Esophagus squamous epithelium (tissue), 5 donors: ENCODE data around the gene ARHGAP25. TPM values are rescaled to one million over a fixed set of nuclear protein-coding genes. Genes with fewer than 3 reads are reported as not detected.

ENCODE experiments used
- DNase-seq: peaks from one replicate; lab custom pipeline; 2025; lab: John Stamatoyannopoulos, UW
- H3K27ac ChIP-seq, 4 donors: fragments of 200-600 bp; sonication (generic); one replicate each; pipeline ENCODE4 v1.5.1; 2016 to 2019; ENCODE audit warnings: mild to moderate bottlenecking in 1 of 4
- H3K27me3 ChIP-seq, 4 donors: fragments of 200-600 bp; sonication (generic); 1 replicate in 3 of 4; 2 replicates in 1 of 4; pipeline versions ENCODE4 v1.5.1 to v1.6.0; 2017 to 2021; ENCODE audit warnings: antibody characterized with exemption in 1 of 4
- H3K36me3 ChIP-seq, 3 donors: fragments of 200-600 bp; sonication (generic); one replicate each; pipeline ENCODE4 v1.5.1; 2016 to 2019
- H3K4me1 ChIP-seq, 3 donors: fragments of 200-600 bp; sonication (generic); one replicate each; pipeline ENCODE4 v1.5.1; 2017 to 2019
- H3K4me3 ChIP-seq, 4 donors: fragments of 200-600 bp; sonication (generic); 1 replicate in 3 of 4; 2 replicates in 1 of 4; pipeline ENCODE4 v1.5.1; 2016 to 2019; ENCODE audit warnings: mild to moderate bottlenecking in 2 of 4, moderate library complexity in 1 of 4
- H3K9me3 ChIP-seq, 3 donors: fragments of 200-600 bp; sonication (generic); one replicate each; pipeline ENCODE4 v1.5.1; 2016 to 2019
- POLR2A ChIP-seq, 4 donors: fragments of 450-650 bp; IDR thresholded peaks; one replicate each; pipeline ENCODE4 v1.6.1; 2017; ENCODE audit warnings: antibody characterized with exemption in 4 of 4, mild to moderate bottlenecking in 4 of 4, moderate library complexity in 3 of 4
- WGBS, 2 donors: methylation state at CpG; one replicate each; pipeline ENCODE4 v1.1.5; 2018; 5-methylcytosine and 5-hydroxymethylcytosine counted together
- intact Hi-C: fragments of 100-400 bp; cut with DNase I; formaldehyde crosslinking; loops from one replicate; pipeline ENCODE4 v1.15.0; 2022
- total RNA-seq, 4 donors: library from RNA; depleted of rRNA; stranded (reverse); fragments of >200 nt; gene quantifications; one replicate each; pipeline ENCODE4 v1.1.0, GENCODE V29; 2016
- TF ChIP-seq, protein P1 (sequence below), 6 experiments: fragments of 450-650 bp in 4 of 6; fragments of 200-600 bp in 2 of 6; sonication (generic) in 2 of 6; IDR thresholded peaks; one replicate each; pipeline ENCODE4 v1.5.1; 2016 to 2019; ENCODE audit warnings: antibody characterized with exemption in 6 of 6, mild to moderate bottlenecking in 4 of 6, moderate library complexity in 4 of 6
- donor health status: DM: yes; HTN: yes; CAD: no.

Gene ARHGAP25
- total RNA-seq, 4 donors from 2014 or later: 3.2 to 9.0 (median 5.5) TPM

GRCh38 chr2:68776124-68776523 lies 41.5 kb downstream of the ARHGAP25 start:
- no peak for DNase-seq
- H3K4me1 ChIP-seq: peaks cover under 1 to 37% (median 4%) of the 10 kb centered on the region in 3 donors
- peaks cover 0 to 2% (median 0%) of the 10 kb centered on the region in 3 donors for H3K36me3 ChIP-seq
- peak overlapping the region in 2 of 4 donors; percentile 44 to 60 for H3K4me3 ChIP-seq
- no peaks in the 10 kb centered on the region for H3K9me3 ChIP-seq
- no peaks in the 10 kb centered on the region for H3K27me3 ChIP-seq
- peak overlapping the region in 2 of 4 donors; percentile 71 to 86 for H3K27ac ChIP-seq
- WGBS, 2 donors: 75 to 88% methylated on average over 2 of the region's 2 CpGs
- no peak for TF ChIP-seq POLR2A (IDR thresholded peaks at IDR 0.05)
- TF ChIP-seq, protein P1, sequence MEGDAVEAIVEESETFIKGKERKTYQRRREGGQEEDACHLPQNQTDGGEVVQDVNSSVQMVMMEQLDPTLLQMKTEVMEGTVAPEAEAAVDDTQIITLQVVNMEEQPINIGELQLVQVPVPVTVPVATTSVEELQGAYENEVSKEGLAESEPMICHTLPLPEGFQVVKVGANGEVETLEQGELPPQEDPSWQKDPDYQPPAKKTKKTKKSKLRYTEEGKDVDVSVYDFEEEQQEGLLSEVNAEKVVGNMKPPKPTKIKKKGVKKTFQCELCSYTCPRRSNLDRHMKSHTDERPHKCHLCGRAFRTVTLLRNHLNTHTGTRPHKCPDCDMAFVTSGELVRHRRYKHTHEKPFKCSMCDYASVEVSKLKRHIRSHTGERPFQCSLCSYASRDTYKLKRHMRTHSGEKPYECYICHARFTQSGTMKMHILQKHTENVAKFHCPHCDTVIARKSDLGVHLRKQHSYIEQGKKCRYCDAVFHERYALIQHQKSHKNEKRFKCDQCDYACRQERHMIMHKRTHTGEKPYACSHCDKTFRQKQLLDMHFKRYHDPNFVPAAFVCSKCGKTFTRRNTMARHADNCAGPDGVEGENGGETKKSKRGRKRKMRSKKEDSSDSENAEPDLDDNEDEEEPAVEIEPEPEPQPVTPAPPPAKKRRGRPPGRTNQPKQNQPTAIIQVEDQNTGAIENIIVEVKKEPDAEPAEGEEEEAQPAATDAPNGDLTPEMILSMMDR (IDR thresholded peaks at IDR 0.05): peak in 2 of 6 experiments; percentile 10 to 11
- intact Hi-C loops: loop anchor here (10.0 kb wide), 1 partner anchor 59 kb away; no protein-coding TSS in a partner anchor

- Histone ChIP-seq H3K27ac (no peak overlapping the region), H3K36me3 (peaks cover 0 to 22% (median 0%) of the 10 kb centered on the region in 3 donors), H3K9me3 (no peaks in the 10 kb centered on the region), H3K27me3 (no peaks in the 10 kb centered on the region), H3K4me3 (no peak overlapping the region), H3K4me1 (peaks cover 0 to 28% (median 0%) of the 10 kb centered on the region in 3 donors)
- intact Hi-C loops: loop anchor here (10.0 kb wide), 1 partner anchor 55 kb away; no protein-coding TSS in a partner anchor
- DNase-seq: no peak
- TF ChIP-seq, protein P1 (IDR thresholded peaks at IDR 0.05): no peak
- no peak for TF ChIP-seq POLR2A (IDR thresholded peaks at IDR 0.05)
Observed at GRCh38 chr2:68779595-68779994, 45.0 kb downstream of the ARHGAP25 start.

DNA sequence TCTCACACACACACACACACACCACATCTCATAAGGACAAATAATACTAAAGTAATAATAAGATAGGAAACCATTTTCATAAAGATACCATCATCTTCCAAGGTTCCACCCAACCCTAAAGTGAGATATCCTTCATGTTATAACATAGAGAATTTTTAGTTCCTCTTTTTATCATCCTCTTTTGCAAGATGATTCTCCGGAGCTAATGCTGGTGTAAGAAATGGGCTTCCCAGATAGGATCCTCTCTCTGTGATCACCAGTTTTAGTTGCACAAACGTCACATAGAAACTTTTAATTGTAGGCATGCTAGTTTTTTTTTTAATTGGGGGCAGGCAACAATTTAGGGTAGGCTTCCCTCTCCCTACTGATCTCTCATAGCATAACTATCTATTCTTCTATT lies 49.6 kb downstream of the ARHGAP25 start:
- Histone ChIP-seq H3K27ac (no peak overlapping the region), H3K4me3 (no peak overlapping the region), H3K36me3 (peaks cover 0 to 45% (median 0%) of the 10 kb centered on the region in 3 donors), H3K9me3 (no peaks in the 10 kb centered on the region), H3K4me1 (peaks cover 0 to 12% (median 0%) of the 10 kb centered on the region in 3 donors), H3K27me3 (no peaks in the 10 kb centered on the region)
- intact Hi-C loops: no loop called here
- TF ChIP-seq, protein P1 (IDR thresholded peaks at IDR 0.05): no peak
- TF ChIP-seq POLR2A (IDR thresholded peaks at IDR 0.05): no peak
- WGBS, 2 donors: 80 to 89% methylated on average over 2 of the region's 2 CpGs
- DNase-seq: no peak

DNA sequence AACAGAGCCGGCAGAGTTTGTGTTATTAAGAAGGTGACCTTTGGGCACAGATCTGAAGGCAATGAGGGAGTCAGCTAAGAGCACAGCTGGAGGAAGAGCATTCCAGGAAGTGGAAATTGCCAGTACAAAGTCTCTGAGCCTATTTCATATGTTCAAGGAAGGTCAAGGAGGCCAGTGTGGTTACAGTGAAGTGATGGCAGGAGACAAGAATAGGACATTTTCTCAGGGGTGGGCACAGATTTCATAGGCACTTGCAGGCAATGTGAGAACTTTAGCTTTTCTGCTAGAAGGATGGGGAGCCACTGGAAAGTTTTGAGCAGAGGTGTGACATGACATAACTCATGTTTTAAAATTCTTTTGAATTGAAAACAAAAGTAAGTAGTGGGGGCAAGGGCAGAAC lies 50.3 kb downstream of the ARHGAP25 start:
- no peak for TF ChIP-seq POLR2A (IDR thresholded peaks at IDR 0.05)
- TF ChIP-seq, protein P1 (IDR thresholded peaks at IDR 0.05): no peak
- peaks cover 0 to 12% (median 0%) of the 10 kb centered on the region in 3 donors for H3K4me1 ChIP-seq
- H3K36me3 ChIP-seq: peaks cover 0 to 45% (median 0%) of the 10 kb centered on the region in 3 donors
- 57 to 67% methylated on average over 1 of the region's 1 CpG for WGBS, 2 donors
- no peaks in the 10 kb centered on the region for H3K27me3 ChIP-seq
- DNase-seq: no peak
- peak overlapping the region in 1 of 4 donors; percentile 34 for H3K27ac ChIP-seq
- no peaks in the 10 kb centered on the region for H3K9me3 ChIP-seq
- no peak overlapping the region for H3K4me3 ChIP-seq
- intact Hi-C loops: no loop called here

DNA sequence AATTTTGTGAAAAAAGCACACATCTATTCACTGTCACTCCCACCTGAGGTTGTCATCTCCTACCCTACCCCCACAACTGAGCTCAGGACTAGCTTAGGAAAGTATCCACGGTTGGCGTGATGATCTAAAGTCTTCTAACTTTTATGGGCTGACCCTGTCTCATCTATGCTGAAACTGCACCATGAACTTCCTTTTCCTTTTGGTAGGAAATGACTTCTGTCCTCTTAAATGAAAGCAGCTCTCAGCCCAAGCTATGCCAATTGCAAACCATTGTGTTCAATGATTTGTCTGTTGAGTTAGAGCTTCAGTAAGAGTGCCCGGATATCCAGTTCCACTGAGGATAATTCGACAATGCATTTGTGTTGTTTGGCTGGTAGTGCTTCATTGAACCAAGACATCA lies 52.7 kb downstream of the ARHGAP25 start:
- no peak for TF ChIP-seq POLR2A (IDR thresholded peaks at IDR 0.05)
- TF ChIP-seq, protein P1 (IDR thresholded peaks at IDR 0.05): no peak
- DNase-seq: no peak
- H3K27me3 ChIP-seq: no peaks in the 10 kb centered on the region
- H3K27ac ChIP-seq: no peak overlapping the region
- intact Hi-C loops: no loop called here
- 69 to 92% methylated on average over 4 of the region's 4 CpGs for WGBS, 2 donors
- H3K4me3 ChIP-seq: no peak overlapping the region
- peaks cover 0 to 12% (median 0%) of the 10 kb centered on the region in 3 donors for H3K4me1 ChIP-seq
- peaks cover 0 to 33% (median 0%) of the 10 kb centered on the region in 3 donors for H3K36me3 ChIP-seq
- no peaks in the 10 kb centered on the region for H3K9me3 ChIP-seq
